ENCODE data around the gene EPHA7. TPM values are rescaled to one million over a fixed set of nuclear protein-coding genes. Genes with fewer than 3 reads are reported as not detected.
A peak's percentile ranks its signal among the peaks of the same experiment; 100 is the strongest.

EPHA7 gene
- total RNA-seq, 1 experiment from 2014 or later = 10.7 TPM

GRCh38 chr6:93417421-93418013 is 1.8 kb downstream of the EPHA7 start:
- CTCF ChIA-PET = interaction anchor here (0.8 kb wide), 1 partner anchor 607 kb away, joined by 4 read pairs; no protein-coding TSS in a partner anchor
- TF ChIP-seq CTCF (conservative IDR thresholded peaks at IDR 0.05; ENCODE audit: low read depth, low read length) (peak; percentile 50), EZH2 (IDR thresholded peaks at IDR 0.05; ENCODE audit: borderline replicate concordance, low read depth, low read length, poor library complexity, severe bottlenecking) (no peak)
- Histone ChIP-seq H3K4me3 (ENCODE audit: low read depth, low read length, poor library complexity, severe bottlenecking) (peak overlapping the region; percentile 84), H3K9me3 (ENCODE audit: low read depth, low read length, poor library complexity, severe bottlenecking) (no peaks in the 10 kb centered on the region), H3K27ac (ENCODE audit: low read depth, low read length, poor library complexity, severe bottlenecking) (no peak overlapping the region), H3K4me1 (ENCODE audit: insufficient read depth, low read length, poor library complexity, severe bottlenecking) (peaks cover 20% of the 10 kb centered on the region), H3K36me3 (ENCODE audit: insufficient read depth, low read length, poor library complexity, severe bottlenecking) (no peaks in the 10 kb centered on the region), H3K27me3 (replicated peaks; ENCODE audit: insufficient read depth, low read depth, low read length, poor library complexity) (peaks cover 4% of the 10 kb centered on the region)
- DNase-seq (ENCODE audit: low spot score) = peak; percentile 74
- POLR2A ChIA-PET (ENCODE audit: low non-redundant PET) = no interaction called here
- BruUV-seq (replicated peaks) = no TSS peak
- intact Hi-C loops (cut with micrococcal nuclease; ENCODE audit: unreplicated experiment) = loop anchor here (2.0 kb wide), 2 partner anchors 329 to 377 kb away; no protein-coding TSS in a partner anchor

- ChIA-PET POLR2A (ENCODE audit: low non-redundant PET) (no interaction called here), CTCF (interaction anchor here (0.8 kb wide), 1 partner anchor 606 kb away, joined by 4 read pairs; no protein-coding TSS in a partner anchor)
- H3K4me3 ChIP-seq (ENCODE audit: low read depth, low read length, poor library complexity, severe bottlenecking) = peak overlapping the region; percentile 84
- no peak for TF ChIP-seq EZH2 (IDR thresholded peaks at IDR 0.05; ENCODE audit: borderline replicate concordance, low read depth, low read length, poor library complexity, severe bottlenecking)
- TF ChIP-seq CTCF (conservative IDR thresholded peaks at IDR 0.05; ENCODE audit: low read depth, low read length) = no peak
- no TSS peak for BruUV-seq (replicated peaks)
- peak overlapping the region; percentile 58 for H3K27ac ChIP-seq (ENCODE audit: low read depth, low read length, poor library complexity, severe bottlenecking)
- peaks cover 19% of the 10 kb centered on the region for H3K4me1 ChIP-seq (ENCODE audit: insufficient read depth, low read length, poor library complexity, severe bottlenecking)
- H3K27me3 ChIP-seq (replicated peaks; ENCODE audit: insufficient read depth, low read depth, low read length, poor library complexity) = peaks cover 4% of the 10 kb centered on the region
- intact Hi-C loops (cut with micrococcal nuclease; ENCODE audit: unreplicated experiment) = loop anchor here (2.0 kb wide), 1 partner anchor 376 kb away; no protein-coding TSS in a partner anchor
- H3K36me3 ChIP-seq (ENCODE audit: insufficient read depth, low read length, poor library complexity, severe bottlenecking) = no peaks in the 10 kb centered on the region
- peak; percentile 78 for DNase-seq (ENCODE audit: low spot score)
- H3K9me3 ChIP-seq (ENCODE audit: low read depth, low read length, poor library complexity, severe bottlenecking) = no peaks in the 10 kb centered on the region
These were observed 2.6 kb downstream of the EPHA7 start for GRCh38 chr6:93416571-93417420.

GRCh38 chr6:93413190-93413589 is 6.2 kb downstream of the EPHA7 start:
- POLR2A ChIA-PET (ENCODE audit: low non-redundant PET) = no interaction called here
- TF ChIP-seq EZH2 (IDR thresholded peaks at IDR 0.05; ENCODE audit: borderline replicate concordance, low read depth, low read length, poor library complexity, severe bottlenecking) = no peak
- TF ChIP-seq CTCF (conservative IDR thresholded peaks at IDR 0.05; ENCODE audit: low read depth, low read length) = no peak
- no TSS peak for BruUV-seq (replicated peaks)
- intact Hi-C loops (cut with micrococcal nuclease; ENCODE audit: unreplicated experiment) = no loop called here
- CTCF ChIA-PET = no interaction called here
- H3K27me3 ChIP-seq (replicated peaks; ENCODE audit: insufficient read depth, low read depth, low read length, poor library complexity) = peaks cover 4% of the 10 kb centered on the region
- H3K4me3 ChIP-seq (ENCODE audit: low read depth, low read length, poor library complexity, severe bottlenecking) = no peak overlapping the region
- DNase-seq (ENCODE audit: low spot score) = no peak
- peaks cover 4% of the 10 kb centered on the region for H3K36me3 ChIP-seq (ENCODE audit: insufficient read depth, low read length, poor library complexity, severe bottlenecking)
- no peak overlapping the region for H3K27ac ChIP-seq (ENCODE audit: low read depth, low read length, poor library complexity, severe bottlenecking)
- no peaks in the 10 kb centered on the region for H3K9me3 ChIP-seq (ENCODE audit: low read depth, low read length, poor library complexity, severe bottlenecking)
- peaks cover 3% of the 10 kb centered on the region for H3K4me1 ChIP-seq (ENCODE audit: insufficient read depth, low read length, poor library complexity, severe bottlenecking)

Data from A673 (cell line).